Measurements from ENCODE around the gene BTNL3. TPM values are rescaled to one million over a fixed set of nuclear protein-coding genes. Genes with fewer than 3 reads are reported as not detected.

The BTNL3 gene
- total and polyA plus RNA-seq, 10 of the 15 experiments (the other 5 are each of a cell fraction or from before 2014, with no cell fraction given): 0.39 TPM; not detected in 9

- DNase-seq (ENCODE audit: low read depth, low spot score): no peak
- ATAC-seq: no peak
- BruUV-seq (replicated peaks): no TSS peak
- ChIA-PET POLR2A (interaction anchor here (0.5 kb wide), 1 partner anchor 110 kb away, joined by 3 read pairs; no protein-coding TSS in a partner anchor), CTCF (interaction anchor here (0.7 kb wide), 1 partner anchor 47 kb away, joined by 3 read pairs; no protein-coding TSS in a partner anchor), SMC1A (ENCODE audit: uncharacterized antibody, unreplicated experiment) (no interaction called here), RAD21 (ENCODE audit: unreplicated experiment) (interaction anchor here (1.5 to 1.8 kb wide), 2 partner anchors 39 to 178 kb away, joined by 5 to 7 read pairs; no protein-coding TSS in a partner anchor)
- intact Hi-C loops (cut with micrococcal nuclease; ENCODE audit: unreplicated experiment) (no loop called here), in situ Hi-C loops (cut with MboI) (no loop called here)
- H3K27ac ChIP-seq (ENCODE audit: control insufficient read depth, insufficient read depth): no peak overlapping the region
- no peak overlapping the region for H3K4me2 ChIP-seq (ENCODE audit: control insufficient read depth, insufficient read depth)
- no peaks in the 10 kb centered on the region for H3K27me3 ChIP-seq (replicated peaks in 1 of 2; ENCODE audit: control insufficient read depth in 2 of 2, insufficient read depth in 2 of 2, low read length in 1 of 2)
- no peaks in the 10 kb centered on the region for H4K20me1 ChIP-seq (ENCODE audit: control insufficient read depth, insufficient read depth)
- no peaks in the 10 kb centered on the region; the same call in 2 of the 3 replicates for H3K9me3 ChIP-seq (replicated peaks; ENCODE audit: control insufficient read depth, insufficient read depth, low read length)
- no peak overlapping the region for H3K4me3 ChIP-seq
- H3K36me3 ChIP-seq (ENCODE audit: control insufficient read depth in 2 of 2, insufficient read depth in 2 of 2, low read length in 1 of 2): no peaks in the 10 kb centered on the region
- FAIRE-seq: no peak
- H3K79me2 ChIP-seq (ENCODE audit: control insufficient read depth, insufficient read depth, low read length): no peaks in the 10 kb centered on the region
- 97% methylated on average over 15 of the region's 15 CpGs for WGBS (ENCODE audit: insufficient coverage, insufficient replicate concordance, low lambda C conversion rate, missing lambda C conversion rate)
- H3K4me1 ChIP-seq (ENCODE audit: control insufficient read depth, insufficient read depth, low read length): peaks cover 12% of the 10 kb centered on the region
- TF ChIP-seq RBBP5 (conservative IDR thresholded peaks at IDR 0.05): no peak
- no peak for TF ChIP-seq ETV6 (conservative IDR thresholded peaks at IDR 0.05 in 1 of 2, IDR thresholded peaks at IDR 0.05 in 1 of 2; ENCODE audit: borderline replicate concordance in 1 of 2, low read depth in 1 of 2)
- TF ChIP-seq RAD21 (IDR thresholded peaks at IDR 0.05; ENCODE audit: insufficient read depth, low read depth, low read length): no peak
- no peak for TF ChIP-seq ZBTB4 (CRISPR knock-in tag; IDR thresholded peaks at IDR 0.05)
- no peak for TF ChIP-seq NR2C2 (IDR thresholded peaks at IDR 0.05; ENCODE audit: borderline replicate concordance, control insufficient read depth, insufficient read length, low read depth)
- no peak for TF ChIP-seq PML (IDR thresholded peaks at IDR 0.05; ENCODE audit: low read length)
- TF ChIP-seq RUNX3 (IDR thresholded peaks at IDR 0.05; ENCODE audit: low read length): no peak
- no peak for TF ChIP-seq ZBTB33 (IDR thresholded peaks at IDR 0.05)
- TF ChIP-seq BACH1 (IDR thresholded peaks at IDR 0.05; ENCODE audit: borderline replicate concordance): no peak
- TF ChIP-seq REST (IDR thresholded peaks at IDR 0.05; ENCODE audit: low read depth, low read length): no peak
- H3K9ac ChIP-seq (ENCODE audit: control insufficient read depth, insufficient read depth, low read length): no peak overlapping the region
- no peak overlapping the region for H2AFZ ChIP-seq (ENCODE audit: control insufficient read depth, low read depth, low read length)
Observed at GRCh38 chr5:181047921-181048320, 59.3 kb downstream of the BTNL3 start.
